SW 1271 (cell line): ENCODE measurements around the gene CADM1.
"Not testable (repeated sequence)": the region's sequence is repeated elsewhere in the genome, so short reads cannot be mapped to it uniquely, and the experiment has no call there.

Experiments
- DNase-seq, 2 experiments: peaks; one replicate each; lab custom pipeline; 2025; lab: John Stamatoyannopoulos, UW

Gene CADM1

GRCh38 chr11:115476463-115477286 is 27.5 kb downstream of the CADM1 start:
- no peak for DNase-seq

- DNase-seq, result no peak
Observed at GRCh38 chr11:115475564-115475963, 28.7 kb downstream of the CADM1 start.

GRCh38 chr11:115474306-115474705 is 29.9 kb downstream of the CADM1 start:
- not testable (repeated sequence) for DNase-seq

DNA sequence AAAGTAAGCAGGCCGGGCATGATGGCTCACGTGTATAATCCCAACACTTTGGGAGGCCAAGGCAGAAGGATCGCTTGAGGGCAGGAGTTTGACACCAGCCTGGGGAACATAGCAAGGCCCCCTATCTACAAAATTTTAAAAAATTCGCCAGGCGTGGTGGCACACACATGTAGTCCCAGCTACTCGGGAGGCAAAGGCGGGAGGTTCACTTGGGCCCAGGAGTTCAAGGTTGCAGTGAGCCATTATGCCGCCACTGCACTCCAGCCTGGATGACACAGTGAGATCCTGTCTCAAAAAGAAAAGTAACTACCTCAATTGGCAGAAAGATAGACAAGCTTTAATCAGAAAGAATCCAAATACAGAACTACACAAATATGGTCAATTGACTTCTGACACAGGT is 31.0 kb downstream of the CADM1 start:
- no peak for DNase-seq

GRCh38 chr11:115471367-115471766 is 32.8 kb downstream of the CADM1 start:
- DNase-seq, result no peak

DNA sequence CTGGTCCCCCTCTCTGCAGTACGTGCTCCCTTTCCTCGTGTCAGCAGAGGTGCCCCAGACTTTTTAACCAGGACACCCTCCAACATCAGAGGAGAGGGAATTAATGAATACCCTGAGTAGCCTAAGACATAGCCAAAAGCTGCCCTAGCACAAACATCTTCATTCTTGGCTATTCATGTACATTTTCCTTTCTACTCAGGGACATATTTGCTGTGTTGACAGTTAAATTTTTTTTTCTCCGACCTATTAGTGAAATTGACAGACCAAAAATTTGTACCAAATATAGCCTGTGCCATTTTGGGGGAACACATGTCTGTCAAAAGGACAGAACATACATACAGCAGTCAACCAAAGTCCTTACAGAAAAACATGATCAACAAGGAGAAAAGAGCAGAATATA is 33.3 kb downstream of the CADM1 start:
- DNase-seq, result no peak

DNA sequence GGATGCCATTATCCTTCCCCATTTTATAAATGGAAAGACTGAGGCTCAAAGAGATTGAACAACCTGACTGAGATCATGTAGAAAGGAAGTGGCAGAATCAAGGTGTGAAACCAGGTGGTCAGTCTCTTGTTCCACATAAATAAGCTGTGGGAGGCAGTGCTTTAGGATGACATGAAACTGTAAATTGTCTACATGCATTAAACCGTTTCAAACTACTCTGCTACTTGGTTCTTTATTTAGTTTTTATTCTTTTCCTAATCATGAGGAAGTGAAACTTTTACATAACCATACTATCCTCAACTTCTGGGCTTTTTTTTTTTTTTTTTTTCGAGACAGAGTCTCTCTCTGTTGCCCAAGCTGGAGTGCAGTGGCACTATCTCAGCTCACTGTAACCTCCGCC is 34.9 kb downstream of the CADM1 start:
- DNase-seq, result no peak

GRCh38 chr11:115466122-115466521 is 38.1 kb downstream of the CADM1 start:
- no peak for DNase-seq

DNA sequence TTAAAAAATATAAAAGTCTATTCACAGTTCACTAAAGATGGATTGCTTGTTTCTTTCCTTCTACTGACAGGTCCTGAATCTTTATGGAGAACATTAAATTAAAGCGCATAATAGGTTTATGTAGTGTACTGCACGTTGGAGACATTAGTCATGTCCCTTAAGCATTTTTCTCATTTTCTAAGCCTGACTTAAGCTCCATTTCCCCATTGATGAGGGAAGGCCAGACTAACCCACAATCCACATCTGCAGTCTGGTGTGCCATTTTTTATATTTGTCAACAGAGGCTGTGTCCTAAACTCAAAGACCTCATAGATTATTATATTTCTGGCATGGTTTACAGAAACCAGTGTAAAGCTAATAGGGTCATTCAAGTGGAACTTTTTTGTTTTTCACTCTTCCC is 39.9 kb downstream of the CADM1 start:
- DNase-seq, result no peak

GRCh38 chr11:115463606-115464005 is 40.6 kb downstream of the CADM1 start:
- DNase-seq, result no peak

- no peak for DNase-seq
Observed at GRCh38 chr11:115462757-115463156, 41.5 kb downstream of the CADM1 start.

GRCh38 chr11:115462004-115462541 is 42.1 kb downstream of the CADM1 start:
- no peak for DNase-seq

DNA sequence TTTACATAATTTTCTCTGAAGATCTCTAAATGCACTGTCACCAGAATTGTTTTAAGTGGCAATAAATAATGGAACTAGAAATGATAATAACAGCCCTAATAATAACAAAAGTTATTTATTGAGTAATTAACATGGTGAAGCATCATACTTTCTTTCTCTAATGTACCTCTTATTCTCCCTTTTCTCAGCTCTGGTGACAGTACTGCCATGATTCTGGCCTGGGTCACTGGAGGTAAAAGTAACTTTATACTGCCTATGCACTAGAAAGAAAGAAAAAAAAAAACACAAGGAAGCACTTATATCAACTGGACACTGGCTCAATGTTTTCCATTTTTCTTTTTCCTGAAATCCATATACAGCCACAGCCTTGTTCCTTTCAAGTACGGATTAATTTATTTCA is 43.7 kb downstream of the CADM1 start:
- no peak for DNase-seq

DNA sequence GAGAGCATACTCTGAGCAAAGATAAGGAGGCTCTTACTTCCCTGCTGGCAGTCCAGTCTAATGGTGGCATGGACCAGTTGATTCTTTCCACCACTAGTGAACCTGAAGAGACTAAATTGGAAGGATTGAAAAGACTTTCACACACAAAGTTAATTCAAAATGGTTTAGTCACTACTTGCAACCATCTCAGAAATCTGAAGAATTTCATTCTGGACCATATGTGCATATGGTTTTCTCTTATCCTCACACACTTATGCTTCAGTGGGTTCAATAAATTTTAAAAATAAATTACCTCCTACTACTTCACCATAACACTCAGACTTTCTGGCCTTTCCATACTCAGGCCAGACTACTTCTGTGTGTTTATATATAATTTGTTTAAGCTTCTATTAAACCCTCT is 44.7 kb downstream of the CADM1 start:
- no peak for DNase-seq

DNA sequence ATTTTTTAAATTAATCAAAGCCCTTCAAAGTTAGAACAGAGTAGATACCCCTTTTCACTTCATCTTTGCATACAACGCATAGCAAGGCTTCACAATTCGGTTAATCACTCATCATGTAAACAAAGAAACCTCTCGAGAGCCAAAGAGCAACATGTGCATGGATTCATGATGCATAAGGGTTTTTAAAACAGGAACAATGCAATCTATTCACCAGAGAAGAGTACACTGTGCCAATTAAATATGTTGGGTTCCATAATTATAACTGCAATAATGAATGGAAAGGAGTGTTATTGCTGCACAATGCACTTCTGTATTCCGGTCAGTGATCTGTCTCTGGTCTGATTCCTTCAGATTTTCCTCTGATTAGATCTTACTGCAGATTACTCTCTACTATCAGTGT is 45.3 kb downstream of the CADM1 start:
- DNase-seq, result no peak

DNA sequence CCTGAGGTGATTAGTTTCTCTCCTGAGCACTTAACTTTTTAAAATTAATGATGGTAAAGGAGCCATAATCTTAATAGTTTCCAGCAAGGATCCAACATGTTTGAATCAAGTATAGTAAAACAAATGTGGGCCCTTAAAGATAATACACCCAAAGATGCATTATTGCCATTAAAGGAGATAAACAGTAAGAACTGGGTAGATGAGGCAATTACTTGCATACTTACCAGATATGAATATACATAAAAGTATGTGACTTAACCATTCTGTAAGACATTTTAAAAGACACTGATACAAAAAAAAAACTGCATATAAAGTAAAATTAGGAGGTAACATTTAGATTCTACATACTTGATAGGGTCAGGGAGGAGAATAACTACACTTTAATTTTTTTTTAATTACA is 48.2 kb downstream of the CADM1 start:
- no peak for DNase-seq

- DNase-seq, result no peak
Observed at GRCh38 chr11:115455613-115456012, 48.6 kb downstream of the CADM1 start.

- no peak for DNase-seq
Observed at GRCh38 chr11:115454525-115454924, 49.7 kb downstream of the CADM1 start.

GRCh38 chr11:115453693-115454490 is 50.3 kb downstream of the CADM1 start:
- DNase-seq, result no peak

GRCh38 chr11:115452241-115452640 is 52.0 kb downstream of the CADM1 start:
- no peak for DNase-seq

DNA sequence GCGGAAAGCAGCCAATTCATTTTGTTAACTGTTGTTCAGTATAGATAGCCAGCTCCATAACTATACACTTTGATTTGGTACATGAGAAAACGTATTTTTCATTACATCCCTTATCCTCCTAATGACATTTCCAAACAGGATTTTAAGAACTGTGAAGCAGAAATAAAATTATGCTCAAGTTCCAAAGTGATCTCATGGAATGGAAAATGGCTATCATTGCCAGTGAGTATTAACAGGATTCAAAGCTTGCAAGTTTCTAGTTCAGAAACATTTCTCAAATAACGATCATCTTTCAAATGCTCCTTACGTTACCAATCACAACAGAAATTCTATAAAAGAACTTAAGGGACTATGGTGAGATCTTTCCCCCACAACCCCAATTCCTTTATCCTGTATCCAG is 53.7 kb downstream of the CADM1 start:
- no peak for DNase-seq

DNA sequence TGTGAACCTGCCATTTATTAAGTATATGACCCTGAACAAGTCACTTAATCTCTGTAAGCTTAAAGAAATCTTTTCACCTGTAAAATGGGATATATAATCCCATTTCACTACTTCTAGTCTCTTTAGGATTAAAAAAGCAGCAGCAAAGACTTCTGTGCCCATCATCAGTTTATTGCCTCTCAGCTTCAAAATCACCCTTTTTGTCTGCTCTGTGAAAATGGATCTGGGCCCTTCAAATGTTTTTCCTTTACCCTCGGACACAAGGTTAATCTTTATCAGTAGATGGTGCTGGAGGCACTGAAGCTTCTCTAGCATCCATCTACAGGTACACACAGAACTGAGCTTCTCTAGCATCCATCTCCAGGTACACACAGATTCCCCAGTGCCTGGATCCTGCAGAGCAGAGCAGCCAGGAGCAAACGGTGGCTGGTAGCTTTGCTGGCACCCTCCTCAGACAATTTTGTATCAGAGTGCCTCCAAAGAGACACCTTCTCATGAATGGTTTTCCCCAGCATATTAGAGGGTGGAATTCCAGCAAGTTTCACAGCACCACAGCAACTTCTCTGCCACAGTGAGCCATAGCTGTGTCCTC is 56.8 kb downstream of the CADM1 start:
- no peak for DNase-seq

DNA sequence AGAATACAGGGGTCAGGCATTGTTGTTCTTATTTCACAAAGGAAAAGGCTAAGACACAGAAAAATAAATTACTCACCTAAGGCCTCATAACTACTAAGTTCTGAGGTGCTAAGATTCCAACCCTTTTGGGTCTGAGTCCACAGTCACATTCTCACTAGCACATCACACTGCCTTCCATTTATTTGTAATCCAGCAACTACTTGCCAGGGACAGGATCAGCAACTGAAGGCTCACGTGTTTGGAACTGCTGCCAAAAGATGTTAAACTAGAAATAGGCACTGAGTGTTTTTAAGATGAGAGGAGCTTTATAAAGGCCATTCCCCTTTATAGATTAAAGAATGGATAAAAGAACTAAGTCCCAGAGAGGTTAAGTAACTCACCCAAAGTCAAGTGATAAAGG is 58.0 kb downstream of the CADM1 start:
- DNase-seq, result no peak
